HG02623 (cell line): ENCODE results near the gene MACROD2.

ENCODE experiments used
- ATAC-seq: cut with Tn5 transposase; IDR thresholded peaks from one replicate; pipeline ENCODE4 v1.9.1; 2021; ENCODE audit warnings: moderate library complexity; ENCODE audit not compliant: unreplicated experiment

MACROD2 gene

DNA sequence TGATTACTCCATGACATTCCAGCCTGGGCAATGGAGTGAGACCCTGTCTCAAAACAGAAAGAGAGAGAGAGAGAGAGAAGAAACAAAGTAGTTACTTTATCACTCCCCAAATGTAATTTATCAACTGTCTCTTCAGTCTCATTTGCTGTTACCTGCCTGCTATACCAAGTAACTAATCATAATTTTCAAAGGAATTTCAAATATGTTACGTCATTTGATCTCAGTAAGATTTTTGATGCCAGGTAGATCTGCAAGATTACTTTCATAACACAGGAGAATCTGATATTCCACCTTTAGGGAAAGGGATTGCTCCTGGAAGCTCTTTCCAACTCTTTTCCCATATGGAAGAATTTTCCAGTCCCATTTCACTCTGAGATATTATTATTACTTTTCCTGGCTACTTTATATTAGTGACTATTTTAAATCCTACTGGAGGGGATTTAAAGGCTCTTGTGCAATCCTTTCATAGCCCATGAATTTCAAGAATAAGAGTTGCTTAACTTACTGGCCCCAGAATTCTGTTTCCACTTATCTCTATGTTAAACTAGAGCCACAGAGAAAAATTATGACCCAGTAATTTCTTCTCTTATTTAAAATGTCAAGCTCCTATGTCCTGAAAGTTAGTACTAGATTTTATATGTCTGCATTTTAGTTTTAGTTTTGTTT lies 732.3 kb downstream of the MACROD2 start:
- ATAC-seq = no peak

DNA sequence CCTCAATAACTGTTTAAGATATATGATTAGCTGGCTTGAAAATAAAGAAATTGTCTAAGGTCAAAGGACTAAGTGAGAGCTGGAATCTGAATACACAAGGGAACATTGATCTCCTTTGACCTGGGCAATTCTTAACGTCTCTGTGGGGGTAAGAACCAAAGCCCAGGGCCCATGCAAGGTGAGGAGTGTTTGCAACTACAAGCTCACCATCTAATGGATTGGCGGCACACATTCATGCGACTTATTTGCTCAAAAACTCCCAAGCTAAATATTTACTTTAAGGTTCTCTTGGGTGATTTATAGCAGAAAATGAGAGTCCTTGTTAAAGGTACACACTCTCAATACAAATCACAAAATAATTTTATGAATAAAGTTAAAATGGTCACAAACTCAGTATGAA lies 734.1 kb downstream of the MACROD2 start:
- no peak for ATAC-seq

GRCh38 chr20:14732343-14732742 lies 737.0 kb downstream of the MACROD2 start:
- no peak for ATAC-seq

- ATAC-seq = no peak
These were observed 737.7 kb downstream of the MACROD2 start for GRCh38 chr20:14732996-14733395.

DNA sequence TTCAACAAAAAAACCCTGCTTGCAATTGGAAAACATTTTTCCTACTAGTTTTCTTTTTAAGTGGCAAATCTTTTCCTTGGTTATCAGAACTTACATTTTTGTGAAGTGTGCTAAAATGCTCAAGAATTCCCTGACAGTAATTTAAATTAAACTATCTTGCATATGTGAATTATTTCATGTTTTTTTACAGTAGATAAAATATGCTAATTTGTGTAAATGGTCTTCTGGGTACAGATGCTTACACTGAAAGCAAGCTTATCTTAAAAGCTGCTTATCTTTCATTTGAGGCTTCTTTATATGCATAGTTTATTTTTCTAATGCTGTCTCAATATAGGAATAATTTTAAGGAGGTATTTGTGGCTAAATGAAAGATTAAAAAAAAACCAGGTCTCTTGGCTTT lies 745.1 kb downstream of the MACROD2 start:
- no peak for ATAC-seq

- ATAC-seq = no peak
These were observed 746.3 kb downstream of the MACROD2 start for GRCh38 chr20:14741616-14742015.

GRCh38 chr20:14744723-14745122 lies 749.4 kb downstream of the MACROD2 start:
- peak; percentile 81 for ATAC-seq

DNA sequence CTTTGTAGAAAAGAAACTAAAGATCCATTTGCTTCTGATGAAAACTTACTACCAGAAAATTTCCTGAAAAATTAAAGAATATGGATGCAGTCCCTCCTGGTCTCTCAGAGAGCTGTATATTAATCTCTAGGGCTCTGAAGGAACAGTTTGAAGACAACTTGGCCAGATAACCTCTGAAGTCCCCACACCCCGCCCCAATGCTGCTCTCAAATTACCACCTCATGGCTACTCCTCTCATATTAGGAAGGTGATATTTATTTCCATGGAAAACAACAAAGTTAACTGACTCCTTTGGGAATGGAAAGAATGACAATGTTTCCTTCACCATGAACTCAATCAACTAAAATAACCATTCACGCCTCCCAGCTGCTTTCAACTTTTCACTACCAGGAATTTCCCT lies 750.5 kb downstream of the MACROD2 start:
- no peak for ATAC-seq

DNA sequence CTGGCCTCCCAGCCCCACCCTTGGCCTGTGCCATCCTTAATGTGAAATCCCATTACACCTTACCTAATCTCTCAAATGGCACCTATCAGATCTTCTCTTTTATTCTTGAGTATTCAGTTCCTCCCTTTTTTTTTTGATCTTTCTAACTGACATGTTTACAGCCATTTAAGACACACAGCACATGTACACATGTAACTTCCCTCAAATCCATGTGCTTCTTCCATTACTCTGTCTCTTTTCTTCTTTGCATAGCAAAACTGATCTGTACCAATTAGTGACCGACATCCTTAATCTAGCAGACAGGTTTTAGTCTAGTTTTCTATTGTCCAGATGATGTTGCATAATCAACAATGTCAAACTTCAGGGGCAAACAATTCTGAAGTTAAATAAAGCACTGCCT lies 755.9 kb downstream of the MACROD2 start:
- ATAC-seq = no peak

DNA sequence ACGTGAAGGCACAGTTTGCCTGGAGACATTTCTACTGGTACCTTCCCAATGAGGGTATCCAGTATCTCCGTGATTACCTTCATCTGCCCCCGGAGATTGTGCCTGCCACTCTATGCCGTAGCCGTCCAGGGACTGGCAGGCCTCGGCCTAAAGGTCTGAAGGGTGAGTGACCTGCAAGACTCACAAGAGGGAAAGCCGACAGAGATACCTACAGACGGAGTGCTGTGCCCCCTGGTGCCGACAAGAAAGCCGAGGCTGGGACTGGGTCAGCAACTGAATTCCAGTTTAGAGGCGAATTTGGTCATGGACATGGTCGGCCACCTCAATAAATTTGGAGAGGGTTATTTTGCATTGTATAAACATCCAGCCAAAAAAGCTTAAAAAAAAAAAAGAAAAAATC lies 762.4 kb downstream of the MACROD2 start:
- no peak for ATAC-seq

DNA sequence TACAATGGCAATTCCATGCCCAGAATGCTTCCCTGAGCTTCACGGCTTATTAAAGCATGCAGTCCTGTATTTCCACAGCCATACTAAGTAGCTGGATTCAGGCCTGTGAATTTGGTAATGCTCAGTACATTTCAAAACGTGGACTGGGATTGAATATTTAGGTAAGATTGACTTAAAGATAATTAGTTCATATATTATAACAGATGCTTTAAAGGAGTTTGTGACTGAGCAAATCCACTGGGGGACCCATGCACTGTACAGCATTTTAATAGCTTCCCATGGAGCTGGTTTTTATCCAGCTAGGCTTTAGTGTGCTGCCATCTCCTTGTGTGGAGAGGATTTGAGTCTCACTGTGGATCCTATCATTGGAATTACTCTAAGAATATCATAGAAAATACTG lies 763.0 kb downstream of the MACROD2 start:
- no peak for ATAC-seq

GRCh38 chr20:14759979-14760378 lies 764.7 kb downstream of the MACROD2 start:
- no peak for ATAC-seq

DNA sequence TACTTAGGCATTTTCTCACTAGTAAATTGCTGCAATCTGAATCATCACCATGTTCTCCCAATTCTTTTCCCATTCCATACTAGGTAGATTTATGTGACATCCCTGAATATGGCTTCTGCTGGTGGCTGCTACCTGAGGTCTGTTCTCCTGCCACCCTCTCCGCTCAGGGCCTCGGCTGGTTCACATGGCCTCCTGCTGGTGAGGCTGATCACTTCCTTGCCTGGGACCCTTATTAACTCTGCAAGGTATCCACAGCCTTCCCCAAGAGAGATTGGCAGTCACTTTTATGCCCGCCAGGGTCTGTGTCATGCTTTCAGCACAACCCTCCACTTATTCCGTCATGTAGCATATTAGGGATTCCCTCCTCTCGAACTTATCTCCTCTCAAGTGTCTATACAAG lies 766.6 kb downstream of the MACROD2 start:
- ATAC-seq = no peak

- ATAC-seq = no peak
These were observed 769.4 kb downstream of the MACROD2 start for GRCh38 chr20:14764511-14765369.

DNA sequence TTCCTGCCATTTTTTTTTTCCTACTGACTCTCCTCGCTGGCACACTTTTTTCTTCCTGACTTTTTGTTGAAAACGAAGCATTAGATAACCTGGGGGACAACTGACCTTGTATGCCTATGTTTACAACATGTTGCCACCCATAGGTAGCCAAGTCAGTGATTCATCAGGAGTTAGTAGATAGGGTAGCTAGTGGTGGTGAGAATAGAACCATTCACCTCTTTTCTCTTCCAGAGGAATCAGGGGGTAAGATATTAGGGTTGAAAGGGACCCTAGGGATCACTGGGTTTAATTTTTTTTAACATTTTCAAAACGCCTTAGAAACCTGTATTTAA lies 770.0 kb downstream of the MACROD2 start:
- no peak for ATAC-seq

GRCh38 chr20:14773486-14773885 lies 778.2 kb downstream of the MACROD2 start:
- no peak for ATAC-seq

DNA sequence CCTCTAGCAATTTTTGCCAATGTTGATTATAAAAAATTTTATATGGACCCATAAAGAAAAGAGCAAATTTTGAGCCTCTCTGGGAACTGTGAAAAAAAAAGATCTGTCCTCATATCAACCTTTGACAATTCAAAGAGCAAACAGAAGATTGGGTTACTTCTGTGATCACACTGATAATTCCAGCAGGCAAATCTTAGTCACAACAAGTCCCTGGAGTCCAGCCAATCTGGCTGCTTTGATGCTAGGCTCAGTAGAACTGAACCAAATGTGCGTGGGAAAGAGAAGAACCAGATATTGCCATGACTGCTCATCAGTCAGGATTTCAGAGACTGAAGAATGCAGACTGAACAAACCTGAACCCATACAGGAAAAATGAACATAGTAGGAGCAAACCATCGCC lies 780.5 kb downstream of the MACROD2 start:
- ATAC-seq = no peak

- ATAC-seq = no peak
These were observed 782.3 kb downstream of the MACROD2 start for GRCh38 chr20:14777591-14777990.

- no peak for ATAC-seq
These were observed 782.8 kb downstream of the MACROD2 start for GRCh38 chr20:14778096-14778495.

DNA sequence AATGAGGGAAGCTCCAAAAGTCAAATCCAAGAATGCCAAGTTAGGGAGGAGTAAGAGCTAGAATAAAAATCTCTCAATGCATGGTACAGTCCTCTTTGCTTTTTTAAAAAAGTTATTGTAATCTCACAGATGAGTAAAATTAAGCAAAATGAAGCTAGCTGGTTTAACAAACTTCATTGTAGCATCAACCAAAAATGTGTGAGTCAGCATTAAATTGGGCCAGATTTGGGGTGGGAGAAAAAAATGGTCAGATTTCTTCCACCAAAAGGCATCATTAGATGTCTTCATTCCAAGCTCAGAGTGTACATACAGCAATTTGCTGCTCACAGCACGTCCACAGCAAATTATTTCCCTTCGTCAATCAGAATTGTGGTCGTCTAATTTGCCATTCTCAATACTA lies 783.6 kb downstream of the MACROD2 start:
- ATAC-seq = no peak

- no peak for ATAC-seq
These were observed 785.2 kb downstream of the MACROD2 start for GRCh38 chr20:14780508-14780907.

- ATAC-seq = no peak
These were observed 787.4 kb downstream of the MACROD2 start for GRCh38 chr20:14782731-14783130.

DNA sequence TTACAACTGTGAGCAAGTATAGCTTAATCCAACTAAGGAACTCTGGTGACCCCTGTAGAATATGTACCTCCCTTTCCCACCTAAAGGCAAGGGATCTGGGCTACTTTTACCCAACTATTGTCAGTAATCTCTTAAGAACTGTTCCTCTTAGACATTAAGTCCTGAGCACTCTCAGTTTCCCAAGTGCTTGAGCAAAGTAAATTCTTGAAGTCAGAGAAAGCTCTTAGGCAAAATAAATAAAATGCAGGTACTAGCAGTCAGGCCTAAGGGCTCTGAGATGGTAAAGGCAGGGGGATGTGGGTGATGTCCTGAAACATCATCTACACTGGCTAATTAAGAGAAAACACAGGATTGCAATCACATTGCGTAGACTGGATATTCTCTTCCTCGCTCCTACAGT lies 788.5 kb downstream of the MACROD2 start:
- ATAC-seq = no peak
